Upper lobe of left lung (tissue), 6 donors: Measurements from ENCODE around the gene COPS6. TPM values are rescaled to one million over a fixed set of nuclear protein-coding genes. Genes with fewer than 3 reads are reported as not detected.

Experiments used
- ATAC-seq, 2 donors: fragments of 200-7000 bp; cut with Tn5 transposase; one replicate each; pipeline ENCODE4 v1.9.1; 2022; ENCODE audit warnings: mild to moderate bottlenecking in 2 of 2, moderate library complexity in 2 of 2; ENCODE audit not compliant: low FRiP score in 2 of 2
- DNase-seq, 2 donors: peaks; one replicate each; pipeline ENCODE4 v3.0.0-alpha.2; 2019 to 2020
- H3K27ac ChIP-seq, 4 donors: fragments of 200-600 bp; sonication (generic); one replicate each; pipeline ENCODE4 v1.5.1; 2016 to 2019
- H3K27me3 ChIP-seq, 4 donors: fragments of 200-600 bp; sonication (generic); one replicate each; pipeline ENCODE4 v1.5.1; 2017 to 2019
- H3K36me3 ChIP-seq, 4 donors: fragments of 200-600 bp; sonication (generic); one replicate each; pipeline ENCODE4 v1.5.1; 2016 to 2019
- H3K4me1 ChIP-seq, 4 donors: fragments of 200-600 bp; sonication (generic); one replicate each; pipeline ENCODE4 v1.5.1; 2018 to 2019
- H3K4me3 ChIP-seq, 4 donors: fragments of 200-600 bp; sonication (generic); one replicate each; pipeline ENCODE4 v1.5.1; 2017 to 2019; ENCODE audit warnings: mild to moderate bottlenecking in 2 of 4, moderate library complexity in 1 of 4
- H3K9me3 ChIP-seq, 4 donors: fragments of 200-600 bp; sonication (generic); one replicate each; pipeline ENCODE4 v1.5.1; 2018 to 2019
- CTCF ChIP-seq, 6 experiments: fragments of 450-650 bp in 4 of 6; fragments of 200-600 bp in 2 of 6; sonication (generic) in 2 of 6; IDR thresholded peaks; one replicate each; pipeline ENCODE4 v1.5.1; 2016 to 2019; ENCODE audit warnings: antibody characterized with exemption in 6 of 6
- EP300 ChIP-seq, 4 donors: sonication (generic); formaldehyde crosslinking; IDR thresholded peaks; one replicate each; pipeline ENCODE4 v1.5.1; 2017; ENCODE audit warnings: antibody characterized with exemption in 4 of 4, control low read depth in 2 of 4
- POLR2A ChIP-seq, 4 donors: fragments of 450-650 bp; IDR thresholded peaks; one replicate each; pipeline ENCODE4 v1.5.1; 2016 to 2017; ENCODE audit warnings: antibody characterized with exemption in 4 of 4, mild to moderate bottlenecking in 2 of 4
- POLR2AphosphoS5 ChIP-seq, 2 donors: sonication (generic); formaldehyde crosslinking; IDR thresholded peaks; one replicate each; pipeline ENCODE4 v1.5.1; 2017; ENCODE audit warnings: antibody characterized with exemption in 2 of 2
- WGBS, 2 donors: methylation state at CpG; one replicate each; pipeline ENCODE4 v1.1.5; 2017 to 2018; 5-methylcytosine and 5-hydroxymethylcytosine counted together
- total RNA-seq, 6 donors: library from RNA; depleted of rRNA in 4 of 6; stranded (reverse); fragments of >200 nt in 4 of 6; gene quantifications; one replicate each; pipeline versions ENCODE4 v1.1.0 to v1.2.1, GENCODE V29; 2016 to 2021
- donor health status: DM: no; HTN: no; CAD: no; lungs with moderate emphysema.
- donor health status: DM: no; HTN: yes; CAD: no; lungs with severe emphysema.

The COPS6 gene
- total RNA-seq, result 100 to 1,000 TPM in 1 of 6 donors, 10 to 100 TPM in 5; 23.4 to 217 (median 53.9) TPM

- H3K4me1 ChIP-seq, result peaks cover 12 to 21% (median 17%) of the 10 kb centered on the region in 4 donors
- peak; percentile 81 to 95 for ATAC-seq
- no peaks in the 10 kb centered on the region for H3K27me3 ChIP-seq
- peak within 1 kb of the TSS; percentile 68 to 92 (median 88) for H3K4me3 ChIP-seq
- no peaks in the 10 kb centered on the region for H3K9me3 ChIP-seq
- peak within 1 kb of the TSS; percentile 79 to 90 (median 84) for H3K27ac ChIP-seq
- peak in 3 of 4 donors; percentile 42 to 93 (median 79) for TF ChIP-seq POLR2A (IDR thresholded peaks at IDR 0.05)
- peak in 1 of 6 experiments; percentile 28 for TF ChIP-seq CTCF (IDR thresholded peaks at IDR 0.05)
- TF ChIP-seq EP300 (IDR thresholded peaks at IDR 0.05), result peak in 1 of 4 donors; percentile 39
- TF ChIP-seq POLR2AphosphoS5 (IDR thresholded peaks at IDR 0.05), result peak; percentile 93 to 96
- peak; percentile 78 to 98 for DNase-seq
- 0 to 1% methylated on average over 24 to 45 of the region's 68 CpGs for WGBS, 2 donors
- peaks cover 26 to 34% (median 33%) of the 10 kb centered on the region in 4 donors for H3K36me3 ChIP-seq
Measured at GRCh38 chr7:100088621-100089457, at the start of gene COPS6. TSS of gene COPS6 (plus strand) at chr7:100088969. CDS start at chr7:100088991, 22 bp downstream.

GRCh38 chr7:100040575-100040974 is 48.2 kb upstream of the COPS6 start:
- ATAC-seq (no peak), DNase-seq (no peak)
- Histone ChIP-seq H3K27me3 (no peaks in the 10 kb centered on the region), H3K27ac (no peak overlapping the region), H3K9me3 (no peaks in the 10 kb centered on the region), H3K36me3 (peaks cover 0 to 13% (median under 1%) of the 10 kb centered on the region in 4 donors), H3K4me1 (peaks cover 0 to 14% (median 8%) of the 10 kb centered on the region in 4 donors), H3K4me3 (no peak overlapping the region)
- 58 to 70% methylated on average over 7 of the region's 7 CpGs for WGBS, 2 donors
- TF ChIP-seq EP300 (IDR thresholded peaks at IDR 0.05) (no peak), POLR2A (IDR thresholded peaks at IDR 0.05) (no peak), CTCF (IDR thresholded peaks at IDR 0.05) (no peak), POLR2AphosphoS5 (IDR thresholded peaks at IDR 0.05) (no peak)

- 61% methylated on average over 6 of the region's 6 CpGs for WGBS, 2 donors
- no peak for TF ChIP-seq EP300 (IDR thresholded peaks at IDR 0.05)
- TF ChIP-seq CTCF (IDR thresholded peaks at IDR 0.05), result no peak
- TF ChIP-seq POLR2A (IDR thresholded peaks at IDR 0.05), result no peak
- no peak for TF ChIP-seq POLR2AphosphoS5 (IDR thresholded peaks at IDR 0.05)
- Histone ChIP-seq H3K27ac (no peak overlapping the region), H3K4me3 (no peak overlapping the region), H3K4me1 (peaks cover 0 to 6% (median 0%) of the 10 kb centered on the region in 4 donors), H3K9me3 (no peaks in the 10 kb centered on the region), H3K27me3 (no peaks in the 10 kb centered on the region), H3K36me3 (no peaks in the 10 kb centered on the region)
- no peak for DNase-seq
- no peak for ATAC-seq
Measured at GRCh38 chr7:100044718-100045117, 44.1 kb upstream of the COPS6 start.

- 70 to 80% methylated on average over 3 to 4 of the region's 4 CpGs for WGBS, 2 donors
- Histone ChIP-seq H3K9me3 (no peaks in the 10 kb centered on the region), H3K4me3 (no peak overlapping the region), H3K36me3 (no peaks in the 10 kb centered on the region), H3K27me3 (no peaks in the 10 kb centered on the region), H3K27ac (no peak overlapping the region), H3K4me1 (peaks cover 5 to 16% (median 9%) of the 10 kb centered on the region in 4 donors)
- ATAC-seq (no peak), DNase-seq (no peak)
- TF ChIP-seq POLR2A (IDR thresholded peaks at IDR 0.05), result no peak
Measured at GRCh38 chr7:100048680-100049079, 40.1 kb upstream of the COPS6 start.

- peak; percentile 96 to 99 for ATAC-seq
- H3K27ac ChIP-seq, result peak within 1 kb of the TSS; percentile 85 to 97 (median 92)
- DNase-seq, result peak; percentile 86 to 98
- no peaks in the 10 kb centered on the region for H3K9me3 ChIP-seq
- H3K27me3 ChIP-seq, result no peaks in the 10 kb centered on the region
- peaks cover 5 to 16% (median 9%) of the 10 kb centered on the region in 4 donors for H3K4me1 ChIP-seq
- H3K36me3 ChIP-seq, result no peaks in the 10 kb centered on the region
- TF ChIP-seq POLR2AphosphoS5 (IDR thresholded peaks at IDR 0.05), result peak; percentile 86
- TF ChIP-seq CTCF (IDR thresholded peaks at IDR 0.05), result peak in 5 of 6 experiments; percentile 13 to 30 (median 18)
- peak in 3 of 4 donors; percentile 39 to 81 (median 66) for TF ChIP-seq POLR2A (IDR thresholded peaks at IDR 0.05)
- no peak for TF ChIP-seq EP300 (IDR thresholded peaks at IDR 0.05)
- peak within 1 kb of the TSS; percentile 58 to 87 (median 66) for H3K4me3 ChIP-seq
- 0 to 1% methylated on average over 10 to 46 of the region's 47 CpGs for WGBS, 2 donors
Measured at GRCh38 chr7:100049441-100050291, 39.1 kb upstream of the COPS6 start, which contains the start of gene ZSCAN21. TSS of gene ZSCAN21 (plus strand) at chr7:100049774. CDS start at chr7:100057007, 7,233 bp downstream.
